ENCODE data around the gene GGN. TPM values are rescaled to one million over a fixed set of nuclear protein-coding genes. Genes with fewer than 3 reads are reported as not detected.

Gene GGN
- total and polyA plus RNA-seq, 2 of the 13 experiments (the other 11 are each of a cell fraction or from before 2014, with no cell fraction given), result not detected

- TF ChIP-seq KAT8 (CRISPR knock-in tag; IDR thresholded peaks at IDR 0.05), result peak; percentile 92
- TF ChIP-seq ZNF883 (CRISPR knock-in tag; IDR thresholded peaks at IDR 0.05; ENCODE audit: not compliant biosample characterization), result peak; percentile 72
- TF ChIP-seq NFYC (CRISPR knock-in tag; IDR thresholded peaks at IDR 0.05), result peak; percentile 48
- TF ChIP-seq ZFP36 (IDR thresholded peaks at IDR 0.05; ENCODE audit: borderline replicate concordance, low read depth, low read length, partially characterized antibody), result no peak
- TF ChIP-seq ZNF616 (CRISPR knock-in tag; IDR thresholded peaks at IDR 0.05; ENCODE audit: low read depth), result no peak
- TF ChIP-seq MEF2D (CRISPR knock-in tag; IDR thresholded peaks at IDR 0.05), result peak; percentile 95; the same call in 1 of the 2 replicates
- no peak for TF ChIP-seq FLYWCH1 (CRISPR knock-in tag; IDR thresholded peaks at IDR 0.05)
- peak; percentile 75; the same call in 1 of the 2 replicates for TF ChIP-seq ISX (CRISPR knock-in tag; conservative IDR thresholded peaks at IDR 0.05)
- no peak for TF ChIP-seq ZNF512 (CRISPR knock-in tag; IDR thresholded peaks at IDR 0.05)
- 0 out of 2 replicates have a peak, but pooled peaks have one; percentile 21 for TF ChIP-seq ZNF777 (CRISPR knock-in tag; IDR thresholded peaks at IDR 0.05)
- TF ChIP-seq TFDP2 (CRISPR knock-in tag; IDR thresholded peaks at IDR 0.05), result peak; percentile 68; the same call in 1 of the 2 replicates
- peak; percentile 79 for TF ChIP-seq KMT2A (CRISPR knock-in tag; IDR thresholded peaks at IDR 0.05)
- TF ChIP-seq HOMEZ (CRISPR knock-in tag; IDR thresholded peaks at IDR 0.05; ENCODE audit: low read depth), result no peak
- no peak for TF ChIP-seq ZNF550 (CRISPR knock-in tag; IDR thresholded peaks at IDR 0.05; ENCODE audit: borderline replicate concordance)
- TF ChIP-seq ZBTB49 (CRISPR knock-in tag; IDR thresholded peaks at IDR 0.05; ENCODE audit: borderline replicate concordance), result no peak
- TF ChIP-seq ZFY (CRISPR knock-in tag; IDR thresholded peaks at IDR 0.05), result peak; percentile 99
- no peak for TF ChIP-seq BHLHE40 (IDR thresholded peaks at IDR 0.05; ENCODE audit: low read length)
- TF ChIP-seq MTA3 (CRISPR knock-in tag; IDR thresholded peaks at IDR 0.05), result no peak
- TF ChIP-seq ARNT (IDR thresholded peaks at IDR 0.05), result no peak
- no peak for TF ChIP-seq ZUFSP (CRISPR knock-in tag; IDR thresholded peaks at IDR 0.05; ENCODE audit: borderline replicate concordance)
- TF ChIP-seq ZEB1 (IDR thresholded peaks at IDR 0.05; ENCODE audit: insufficient replicate concordance, low read depth), result peak; percentile 23
Measured at GRCh38 chr19:38374332-38375097, 13.3 kb downstream of the GGN start, which contains the start of gene PSMD8 (continued).
